DMS114 treated with DMSO at 0.1 percent for 48 hours (cell line): Measurements from ENCODE around the gene VSTM4.

Experiments used
- DNase-seq: peaks from one replicate; lab custom pipeline; 2025; ENCODE audit not compliant: unreplicated experiment; lab: John Stamatoyannopoulos, UW

Gene VSTM4

DNA sequence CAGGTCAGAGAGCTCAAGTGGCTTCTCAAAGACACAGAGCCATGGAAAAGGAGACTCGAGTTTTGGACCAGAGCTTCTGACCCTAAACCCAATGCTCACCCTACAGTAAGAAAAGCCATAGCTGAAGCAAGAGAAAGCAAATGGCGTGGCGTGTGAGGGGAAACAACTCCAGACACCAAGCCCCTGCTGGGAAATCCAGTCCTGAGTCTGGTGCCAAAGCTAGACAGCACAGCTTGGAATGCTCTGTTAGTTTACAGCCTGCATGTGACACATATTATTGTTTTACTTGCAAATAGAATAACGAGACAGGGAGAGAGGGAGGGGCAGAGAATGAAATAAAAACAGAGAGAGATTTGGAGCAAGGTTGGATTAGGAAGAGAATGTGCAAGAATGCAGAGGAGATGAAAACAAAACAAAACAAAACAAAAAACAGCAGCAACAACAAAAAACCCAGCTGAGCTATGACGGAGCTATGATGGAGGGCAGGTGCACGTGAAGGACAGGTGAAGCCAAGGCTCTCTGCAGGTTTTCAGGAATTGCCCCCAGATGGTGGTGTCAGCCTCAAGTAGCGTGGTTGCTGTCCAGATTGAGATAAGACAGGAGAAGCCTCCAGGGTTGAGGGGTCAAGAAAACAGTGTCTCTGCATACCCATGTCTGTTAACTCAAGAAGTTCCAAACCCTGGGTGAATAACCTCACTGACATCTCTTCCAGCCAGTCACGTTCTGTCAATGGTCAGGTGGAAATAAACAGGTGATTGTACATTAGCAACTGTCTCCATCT is 105.9 kb downstream of the VSTM4 start:
- no peak for DNase-seq

DNA sequence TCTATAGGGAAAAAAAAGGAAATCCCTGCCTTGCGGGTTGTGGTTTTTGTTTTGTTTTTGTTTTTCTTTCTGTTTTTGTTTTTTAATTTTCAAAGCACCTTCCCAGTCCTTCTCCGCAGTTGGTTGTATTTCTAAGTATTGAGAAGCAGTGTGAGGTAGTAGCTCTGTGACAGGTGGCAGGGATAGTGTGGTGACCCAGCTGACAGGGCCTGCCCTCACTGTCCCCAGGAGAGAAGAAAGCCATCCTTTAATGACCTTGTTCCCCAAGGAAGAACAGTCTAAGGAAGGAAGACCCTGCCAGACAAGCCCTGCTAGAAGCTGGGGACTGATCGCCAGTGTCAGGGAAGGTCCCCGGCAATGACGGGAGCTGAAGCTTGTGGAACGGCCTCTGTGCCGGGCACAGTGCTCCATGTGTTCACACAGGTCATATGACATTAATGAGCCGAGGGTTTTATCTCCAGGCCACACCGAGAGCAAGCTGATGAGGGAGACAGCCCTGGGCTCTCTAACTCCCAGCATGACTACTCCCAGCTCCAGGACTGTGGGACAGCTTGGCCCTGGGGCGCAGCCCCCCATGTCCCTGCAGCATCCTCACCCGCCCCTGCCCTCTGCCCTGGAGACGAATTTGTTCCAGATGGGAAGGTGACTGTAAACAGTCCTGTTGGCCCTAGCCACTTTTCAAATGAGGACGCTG is 106.7 kb downstream of the VSTM4 start:
- DNase-seq = no peak

DNA sequence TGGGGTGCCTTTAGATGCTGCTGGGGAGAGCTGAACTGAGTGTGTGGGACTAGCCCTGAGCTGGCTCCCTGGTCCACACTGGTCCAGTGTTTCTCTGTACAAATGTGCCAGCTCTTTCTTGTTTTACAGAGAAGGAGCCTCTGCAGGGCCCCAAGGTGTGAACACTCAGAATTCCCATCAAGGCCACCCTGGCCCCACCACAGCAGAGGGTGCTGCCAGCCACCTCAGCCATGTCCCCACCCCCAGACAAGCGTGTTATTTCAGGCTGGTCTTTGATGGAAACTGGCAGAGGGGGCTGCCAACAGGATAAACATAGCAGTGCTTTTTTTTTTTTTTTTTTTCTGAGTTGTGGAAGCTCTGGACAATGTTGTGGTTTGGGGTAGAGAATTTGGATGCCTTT is 107.2 kb downstream of the VSTM4 start:
- no peak for DNase-seq

DNA sequence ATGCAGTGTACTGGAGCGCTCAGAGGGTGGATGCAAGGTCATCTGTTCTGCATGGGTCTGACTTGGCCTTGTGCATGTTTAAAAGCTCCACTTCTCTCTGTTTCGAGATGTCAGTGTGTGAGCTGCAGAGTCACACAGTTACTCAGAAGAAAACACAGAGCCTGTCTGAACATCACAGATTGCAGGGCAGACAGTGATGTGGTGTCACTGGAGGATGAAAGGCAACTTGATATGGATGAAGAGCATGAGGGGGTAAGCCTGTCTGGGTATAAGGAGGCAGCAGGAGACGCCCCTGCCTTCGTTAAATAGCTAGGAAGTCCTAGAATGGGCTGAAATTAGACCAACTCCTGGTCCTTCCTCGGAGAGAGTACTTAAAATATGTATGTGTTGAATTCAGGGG is 108.2 kb downstream of the VSTM4 start:
- DNase-seq = no peak

DNA sequence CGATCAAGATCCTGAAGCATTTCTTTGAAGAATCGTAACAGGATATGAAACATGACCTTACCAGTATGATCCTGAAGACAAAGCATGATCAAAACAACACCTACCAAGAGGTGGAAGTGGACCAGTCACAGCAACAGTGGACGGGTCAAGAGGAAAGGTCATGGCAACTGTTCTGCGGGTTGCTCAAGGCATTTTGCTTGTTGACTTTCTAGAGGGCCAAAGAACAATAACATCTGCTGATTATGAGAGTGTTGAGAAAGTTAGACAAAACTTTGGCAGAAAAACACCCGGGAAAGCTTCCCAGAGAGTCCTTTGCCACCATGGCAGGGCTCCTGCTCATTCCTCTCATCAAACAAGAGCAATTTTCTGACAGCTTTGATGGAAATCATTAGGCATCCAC is 110.1 kb downstream of the VSTM4 start:
- no peak for DNase-seq

DNA sequence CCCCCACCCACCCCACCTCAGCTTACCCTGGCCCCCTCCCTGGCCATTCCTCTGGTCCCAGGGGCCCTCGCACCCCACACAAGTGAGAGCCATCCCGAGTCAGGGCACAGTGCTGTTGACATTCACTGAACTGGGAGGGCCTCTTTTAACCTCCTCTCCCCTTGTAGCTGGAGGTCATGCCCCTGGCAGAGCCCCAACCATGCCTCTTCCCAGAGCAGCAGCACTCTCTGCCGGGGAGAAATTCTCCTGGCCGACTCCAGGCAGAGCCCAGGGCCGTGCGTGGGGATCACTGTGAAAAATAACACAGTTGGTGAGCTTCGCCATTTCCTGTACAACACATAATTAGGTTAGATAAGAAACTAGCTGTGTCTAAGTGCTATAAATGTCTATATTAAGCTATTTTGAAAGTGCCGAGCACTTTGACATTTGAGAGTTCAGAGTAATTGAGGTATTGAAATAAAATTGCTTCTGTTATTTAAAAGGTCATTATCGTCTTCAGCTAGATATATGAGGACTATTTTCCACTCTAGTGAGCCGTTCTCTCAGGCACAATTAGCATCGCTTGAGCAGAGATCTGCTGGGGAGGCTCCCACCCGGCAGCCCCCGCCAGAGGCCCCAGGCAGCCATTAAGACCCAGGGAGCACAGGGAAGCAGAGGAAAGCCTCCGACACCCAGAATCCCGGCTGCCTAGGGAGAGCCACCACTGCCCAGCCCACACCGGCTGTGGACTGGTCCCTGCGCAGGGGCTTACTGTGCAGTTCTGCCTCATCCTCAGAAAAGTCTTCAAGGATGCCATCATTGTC is 113.3 kb downstream of the VSTM4 start:
- DNase-seq = no peak

DNA sequence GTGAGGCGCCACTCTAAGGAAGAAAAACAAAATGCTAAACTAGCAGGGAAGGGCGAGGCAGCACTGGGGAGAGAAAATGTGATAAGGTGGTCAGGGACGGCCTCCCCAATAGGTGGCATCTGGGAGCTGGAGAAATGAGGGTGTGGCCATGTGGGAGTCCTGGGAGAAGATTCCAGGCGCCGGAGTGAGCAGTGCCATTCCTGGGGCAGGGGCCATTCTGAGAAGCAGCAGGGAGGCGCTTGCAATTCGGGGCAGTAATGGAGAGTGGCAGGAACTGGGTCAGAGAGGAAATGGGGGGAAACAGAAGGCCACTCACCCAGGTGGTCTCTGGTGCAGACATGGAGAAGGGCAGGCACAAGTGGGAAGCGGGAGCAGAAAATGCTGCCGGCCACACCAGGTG is 113.9 kb downstream of the VSTM4 start:
- DNase-seq = no peak

DNA sequence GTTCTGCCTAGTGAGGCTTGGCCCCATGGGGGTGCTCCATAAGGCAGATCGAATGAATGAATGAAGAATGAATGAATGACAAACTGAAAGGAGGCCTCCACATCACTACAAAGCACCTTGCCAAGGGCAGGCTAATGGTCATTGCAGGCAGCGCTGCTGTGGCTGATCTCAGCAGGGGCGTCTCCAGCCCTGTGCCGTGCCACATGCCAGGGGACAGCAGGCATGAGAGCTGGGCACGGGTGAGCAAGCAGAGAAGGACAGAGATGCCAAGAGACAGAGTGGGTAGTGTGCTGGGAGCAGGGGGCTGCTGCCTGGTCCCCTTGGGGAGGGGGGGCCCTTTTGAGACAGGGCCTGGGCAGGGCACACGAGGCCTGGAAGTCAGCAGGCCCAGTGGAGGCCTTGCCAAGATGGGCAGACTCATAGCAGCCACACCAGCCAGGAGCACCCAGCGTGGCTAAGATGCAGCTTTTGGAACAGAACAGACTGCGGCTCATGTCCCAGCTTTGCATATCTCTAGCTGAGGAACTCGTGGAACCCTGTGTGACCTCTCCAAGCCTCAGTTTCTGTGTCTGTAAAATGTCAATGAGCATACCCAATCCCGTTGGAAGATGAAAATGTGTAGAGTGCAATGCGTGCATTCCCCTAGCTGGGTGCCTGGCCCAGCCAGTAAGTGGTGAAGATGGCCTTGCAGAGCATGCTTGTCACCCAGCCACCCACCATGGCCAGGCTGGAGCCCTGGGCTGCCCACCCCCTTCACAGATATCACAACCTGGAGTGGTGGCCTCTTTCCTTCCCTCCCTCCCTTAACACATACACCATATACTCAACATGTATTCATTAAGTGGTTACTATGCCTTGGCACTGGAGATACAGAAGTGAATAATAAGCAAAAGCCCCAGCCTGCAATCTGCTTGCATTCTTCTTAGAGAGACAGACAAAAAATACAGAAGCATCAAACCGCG is 114.6 kb downstream of the VSTM4 start:
- no peak for DNase-seq

DNA sequence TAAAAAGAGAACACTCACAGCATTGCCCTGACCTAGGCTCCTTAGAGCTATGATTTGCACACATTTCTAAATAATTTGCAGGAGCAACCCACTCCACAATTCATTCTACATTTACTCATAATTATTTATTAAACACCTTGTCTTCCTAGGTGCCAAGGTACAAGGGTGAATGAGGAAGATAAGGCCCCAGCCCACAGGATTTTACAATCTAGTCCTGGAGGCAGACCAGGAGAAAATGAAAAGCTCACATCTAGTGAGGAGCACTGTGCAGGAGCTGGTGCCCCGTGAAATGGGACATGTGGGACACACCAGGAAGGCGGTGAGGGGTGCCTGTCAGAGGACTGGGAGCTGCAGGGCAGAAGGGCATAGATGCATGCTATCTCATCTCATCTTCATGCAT is 116.0 kb downstream of the VSTM4 start:
- DNase-seq = no peak

DNA sequence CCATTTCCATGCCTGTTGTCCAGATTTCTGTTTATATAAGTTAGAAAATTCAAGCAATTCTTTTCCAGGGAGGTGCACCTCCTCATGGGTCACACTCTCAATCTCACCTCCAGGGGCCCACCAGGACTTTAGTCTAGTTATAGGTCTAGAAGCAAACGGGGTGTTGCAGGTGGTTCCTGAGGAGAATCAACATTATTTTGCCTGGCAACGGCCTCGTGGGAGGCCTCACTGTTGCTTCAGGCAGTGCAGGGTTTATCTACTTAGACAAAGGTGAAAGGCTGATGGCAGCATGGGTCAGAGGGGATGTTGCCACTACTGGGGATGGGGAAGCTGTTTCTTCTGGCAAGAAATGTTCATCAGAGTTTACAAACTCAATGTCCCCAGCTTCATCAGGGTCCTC is 119.0 kb downstream of the VSTM4 start:
- no peak for DNase-seq

DNA sequence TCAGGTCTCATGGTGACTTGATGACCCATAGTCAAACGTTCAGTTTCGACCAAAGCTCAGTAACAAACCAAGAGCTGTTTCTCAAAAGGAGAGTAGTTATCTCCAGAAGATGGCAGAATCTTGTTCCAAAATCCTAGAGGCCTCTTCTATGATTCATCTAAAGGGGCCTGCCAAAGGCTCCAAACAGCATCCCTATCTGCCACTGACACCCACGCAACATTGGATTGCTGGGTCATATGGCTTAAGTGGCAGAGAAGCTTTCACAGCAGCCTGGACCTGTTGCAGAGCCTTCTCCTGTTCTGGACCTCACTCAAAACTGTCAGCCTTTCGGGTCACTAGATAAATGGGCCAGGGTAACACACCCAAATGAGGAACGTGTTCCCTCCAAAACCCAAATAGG is 121.7 kb downstream of the VSTM4 start:
- no peak for DNase-seq

DNA sequence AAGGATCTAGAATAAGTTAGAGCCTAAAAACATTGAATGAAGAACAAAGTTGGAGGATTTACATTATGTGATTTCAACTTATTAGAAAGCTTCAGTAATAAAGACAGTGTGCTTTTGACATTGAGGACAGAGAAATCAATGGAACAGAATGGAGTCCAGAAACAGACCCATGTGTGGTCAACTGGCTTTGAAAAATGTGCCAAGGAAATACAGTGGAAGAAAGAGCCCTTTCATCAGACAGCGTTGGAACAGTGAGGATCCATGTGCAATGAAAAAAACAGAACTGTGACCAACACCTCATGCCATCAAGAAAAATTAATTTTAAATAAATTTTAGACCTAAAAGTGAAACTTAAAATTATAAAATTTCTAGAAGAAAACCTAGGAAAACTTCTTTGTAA is 125.1 kb downstream of the VSTM4 start:
- DNase-seq = no peak

DNA sequence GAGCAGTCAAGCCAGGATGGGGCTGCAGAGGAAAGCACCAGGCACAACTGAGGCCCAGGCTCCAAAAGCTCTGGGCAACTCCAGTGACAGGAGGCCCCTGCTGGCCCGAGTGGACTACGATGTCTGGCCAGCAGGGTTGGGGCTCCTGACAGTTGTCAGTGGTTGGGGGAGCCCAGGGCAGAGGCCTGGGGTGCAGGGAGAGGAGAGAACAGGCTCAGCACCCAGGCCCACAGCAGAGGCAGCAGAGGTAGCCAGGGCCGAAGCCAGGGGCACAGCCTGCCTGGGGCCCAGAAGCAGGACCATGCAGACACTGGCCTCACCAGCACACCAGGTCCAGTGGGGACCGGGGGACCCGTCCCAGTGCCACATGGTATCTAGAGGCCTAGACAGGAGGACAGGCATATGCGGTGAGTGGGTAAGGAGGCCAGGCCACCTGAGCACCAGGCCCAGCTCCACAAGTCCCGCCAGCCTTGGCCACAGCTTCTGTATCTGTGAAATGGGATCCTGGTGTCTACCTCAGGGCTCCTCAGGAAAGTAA is 129.6 kb downstream of the VSTM4 start:
- DNase-seq = no peak

DNA sequence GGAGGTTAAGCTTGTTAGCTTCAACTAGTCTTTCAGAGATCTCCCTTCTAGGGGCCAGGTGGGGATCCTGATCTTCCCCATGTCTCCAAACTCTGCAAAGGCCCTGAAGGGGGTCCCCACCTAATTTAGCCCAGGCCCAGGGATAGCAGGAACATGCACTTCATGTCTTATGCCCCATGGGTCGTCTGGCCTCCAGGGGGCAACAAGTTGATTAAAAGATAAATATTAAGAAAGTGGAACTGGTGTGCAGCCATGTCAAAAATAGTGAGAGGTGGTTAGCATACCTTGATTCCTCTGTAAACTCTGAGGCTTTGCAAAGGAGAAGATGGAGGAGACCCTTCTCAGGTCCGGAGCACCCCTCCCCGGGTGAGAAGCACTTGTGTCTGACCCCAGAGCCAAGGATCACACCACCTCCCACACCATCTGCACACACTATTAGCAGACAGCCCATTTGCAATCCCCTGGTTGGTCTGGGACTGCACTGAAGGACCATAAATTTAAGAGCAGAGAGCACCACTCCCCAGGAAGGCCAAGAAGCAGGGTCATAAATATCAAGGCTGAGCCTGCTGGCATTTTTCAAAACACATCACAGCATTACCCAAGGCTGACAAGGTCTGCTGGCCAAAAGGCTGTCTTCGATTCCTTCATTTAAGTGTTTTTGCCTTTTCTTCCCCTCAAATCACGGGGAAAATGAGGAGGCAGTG is 131.5 kb downstream of the VSTM4 start:
- no peak for DNase-seq

DNA sequence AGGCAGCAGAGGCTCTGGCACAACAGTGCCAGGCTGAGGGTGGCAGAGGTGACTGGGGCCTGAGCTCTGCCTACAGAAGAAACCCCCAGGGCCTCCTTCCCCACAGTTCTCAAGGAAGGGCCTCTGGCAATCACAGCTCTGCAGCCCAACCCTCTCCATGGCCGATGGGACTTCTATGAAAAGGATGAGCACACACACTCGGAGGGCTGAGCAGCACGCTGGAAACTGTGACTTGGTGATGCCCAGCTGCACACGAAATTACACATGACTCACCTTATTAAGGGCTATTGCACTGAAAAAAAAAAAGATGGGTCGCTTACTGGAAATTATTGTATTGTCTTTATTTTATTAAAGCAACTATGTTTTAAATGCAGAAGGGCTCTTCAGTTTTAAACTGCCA is 132.7 kb downstream of the VSTM4 start:
- no peak for DNase-seq

DNA sequence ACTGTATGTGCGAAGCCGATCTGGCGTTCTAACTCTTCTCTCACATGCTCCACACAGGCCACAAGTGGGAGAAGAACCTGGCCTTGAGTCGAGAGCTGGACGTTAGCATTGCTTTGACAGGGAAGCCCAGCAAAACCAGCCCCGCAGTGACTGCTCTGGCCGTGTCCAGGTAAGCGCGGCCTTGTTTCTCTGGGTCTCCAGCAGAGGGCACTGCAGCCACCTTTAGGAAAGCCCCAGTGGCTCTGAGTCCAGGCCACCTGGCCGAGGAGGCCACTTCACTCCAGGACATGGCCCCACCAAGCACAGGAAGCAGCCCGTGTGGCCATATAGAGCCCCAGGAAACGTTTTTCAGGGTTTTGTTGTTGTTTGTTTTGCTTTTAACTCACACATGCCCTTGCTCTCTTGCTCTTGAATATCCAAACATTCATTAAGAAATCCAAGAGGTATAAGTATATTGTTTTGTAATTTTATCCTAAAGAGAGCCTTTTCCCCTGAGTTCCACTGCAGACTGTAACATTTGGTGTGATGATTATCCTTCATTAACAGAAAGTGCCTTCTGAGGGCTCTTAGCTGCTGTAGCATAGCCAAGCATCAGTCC is 133.9 kb downstream of the VSTM4 start:
- DNase-seq = no peak

DNA sequence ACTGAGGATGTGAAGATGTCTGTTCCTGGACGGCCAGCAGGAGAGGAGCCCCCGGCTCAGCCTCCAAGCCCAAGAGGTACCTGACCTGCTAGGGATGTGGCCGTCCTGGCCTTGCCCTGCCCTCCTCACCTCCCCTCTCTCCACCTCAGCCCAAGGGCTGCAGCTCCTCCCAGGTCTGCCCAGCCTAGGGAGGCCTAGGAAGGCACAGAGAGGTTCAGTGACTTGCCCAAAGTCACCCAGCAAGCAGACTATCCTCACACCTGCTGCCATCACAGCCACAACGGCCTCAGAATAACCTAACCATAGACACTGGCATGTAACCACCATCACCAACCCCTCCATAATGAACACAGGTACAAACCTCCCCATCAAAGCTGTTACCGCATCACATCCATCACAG is 137.0 kb downstream of the VSTM4 start:
- no peak for DNase-seq

DNA sequence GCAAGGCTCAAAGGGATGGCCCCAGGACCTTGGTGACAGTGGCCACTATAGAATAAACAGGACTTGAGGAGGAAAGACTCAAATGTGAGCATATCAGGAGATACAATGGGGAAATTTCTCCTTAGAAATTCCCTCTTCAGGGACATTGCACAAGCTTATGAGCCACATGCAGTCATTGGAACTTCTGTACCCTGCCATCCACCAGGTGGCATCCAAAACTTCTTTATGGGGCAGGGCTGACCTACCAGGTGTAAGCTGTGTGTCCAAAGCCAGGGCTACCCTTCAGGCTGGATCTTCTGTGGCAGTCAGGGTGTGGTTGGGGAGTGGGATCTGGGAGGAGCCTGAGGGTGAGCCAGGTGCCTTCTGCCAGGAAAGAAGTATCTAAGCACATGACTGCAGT is 139.1 kb downstream of the VSTM4 start:
- DNase-seq = peak; percentile 16

DNA sequence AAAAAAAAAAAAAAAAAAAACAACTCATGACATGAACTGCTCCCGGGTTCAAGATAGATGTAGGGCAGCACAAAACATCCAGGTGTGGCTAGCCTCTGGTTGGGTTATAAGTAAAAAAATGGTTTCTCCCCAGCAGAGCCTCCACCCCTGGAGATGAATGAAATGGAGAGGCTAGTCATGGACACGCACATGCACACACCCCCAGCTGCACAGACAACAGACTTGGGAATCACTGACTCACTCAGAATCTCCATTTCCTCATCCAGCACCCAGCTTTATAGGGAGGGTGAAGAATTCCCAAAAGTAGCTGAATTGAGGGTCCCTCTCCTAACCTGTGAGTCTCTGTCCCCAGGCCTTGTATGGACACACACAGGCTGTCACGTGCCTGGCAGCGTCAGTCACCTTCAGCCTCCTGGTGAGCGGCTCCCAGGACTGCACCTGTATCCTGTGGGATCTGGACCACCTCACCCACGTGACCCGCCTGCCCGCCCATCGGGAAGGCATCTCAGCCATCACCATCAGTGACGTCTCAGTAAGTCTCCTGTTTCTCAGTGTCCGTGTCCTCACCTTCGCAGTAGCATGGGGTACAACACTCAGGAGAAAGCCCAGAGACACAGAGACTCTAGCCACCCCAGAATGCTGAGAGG is 140.7 kb downstream of the VSTM4 start:
- no peak for DNase-seq
